PC-9 (cell line): ENCODE results near the gene NELL1. TPM values are rescaled to one million over a fixed set of nuclear protein-coding genes. Genes with fewer than 3 reads are reported as not detected.

Source experiments
- BruUV-seq: library from RNA; stranded (reverse); fragments of 400-500 nt; replicated peaks from 2 replicates; lab custom pipeline; 2021; lab: Mats Ljungman, UMichigan
- CTCF ChIA-PET: fragments of 300-600 bp; sonication (Branson Sonifier 250); formaldehyde crosslinking; loops from one replicate; lab custom pipeline; 2022; ENCODE audit warnings: antibody characterized with exemption; lab: Charles Lee
- POLR2A ChIA-PET: fragments of 300-600 bp; sonication (Branson Sonifier 250); formaldehyde crosslinking; loops from one replicate; lab custom pipeline; 2022; ENCODE audit warnings: antibody characterized with exemption; ENCODE audit not compliant: unreplicated experiment; lab: Charles Lee
- DNase-seq, 2 experiments: peaks; one replicate each; pipeline versions ENCODE4 v3.0.0 to v3.0.0-alpha.2; 2015 to 2022; ENCODE audit warnings: mixed read lengths in 1 of 2
- H2AFZ ChIP-seq: fragments of 200-600 bp; sonication (generic); 2 replicates; pipeline ENCODE4 v1.8.1; 2017; ENCODE audit warnings: antibody characterized with exemption
- H3F3A ChIP-seq: fragments of 200-600 bp; sonication (generic); 2 replicates; pipeline ENCODE4 v1.8.1; 2017; ENCODE audit warnings: antibody characterized with exemption, mild to moderate bottlenecking, low read depth; ENCODE audit not compliant: insufficient read depth
- H3K27ac ChIP-seq: fragments of 200-600 bp; sonication (generic); 2 replicates; pipeline ENCODE4 v1.6.1; 2016; ENCODE audit warnings: mixed run types
- H3K27me3 ChIP-seq: fragments of 200-600 bp; sonication (generic); 2 replicates; pipeline ENCODE4 v1.6.1; 2016; ENCODE audit warnings: low read depth, mixed run types; ENCODE audit not compliant: insufficient read depth
- H3K36me3 ChIP-seq: fragments of 200-600 bp; sonication (generic); 2 replicates; pipeline ENCODE4 v1.6.1; 2016; ENCODE audit warnings: low read depth, mixed run types
- H3K4me1 ChIP-seq: fragments of 200-600 bp; sonication (generic); replicated peaks from 2 replicates; pipeline ENCODE4 v1.6.1; 2016; ENCODE audit warnings: mixed run types; ENCODE audit not compliant: insufficient read depth
- H3K4me2 ChIP-seq: fragments of 200-600 bp; sonication (generic); 2 replicates; pipeline ENCODE4 v1.6.1; 2017; ENCODE audit warnings: mixed run types
- H3K4me3 ChIP-seq: fragments of 200-600 bp; sonication (generic); 2 replicates; pipeline ENCODE4 v1.6.1; 2016; ENCODE audit warnings: mixed run types
- H3K79me2 ChIP-seq: fragments of 200-600 bp; sonication (generic); 2 replicates; pipeline ENCODE4 v1.6.1; 2017; ENCODE audit warnings: low read depth, mixed run types
- H3K9me2 ChIP-seq: fragments of 200-600 bp; sonication (generic); 2 replicates; pipeline ENCODE4 v1.8.1; 2017; ENCODE audit warnings: mild to moderate bottlenecking; ENCODE audit not compliant: insufficient read depth
- H3K9me3 ChIP-seq: fragments of 200-600 bp; sonication (generic); 2 replicates; pipeline ENCODE4 v1.8.1; 2016; ENCODE audit warnings: low read depth; ENCODE audit not compliant: insufficient read depth
- H4K20me1 ChIP-seq: fragments of 200-600 bp; sonication (generic); 2 replicates; pipeline ENCODE4 v1.8.1; 2017; ENCODE audit not compliant: insufficient read depth
- CTCF ChIP-seq: fragments of 200-600 bp; sonication (generic); conservative IDR thresholded peaks from 2 replicates; pipeline ENCODE4 v1.6.1; 2017; ENCODE audit warnings: mixed run types, antibody characterized with exemption, mild to moderate bottlenecking, moderate library complexity
- EZH2 ChIP-seq: fragments of 200-600 bp; sonication (generic); IDR thresholded peaks from 2 replicates; pipeline ENCODE4 v1.8.0; 2017; ENCODE audit warnings: antibody characterized with exemption, low read depth
- intact Hi-C: fragments of 100-400 bp; cut with micrococcal nuclease; formaldehyde crosslinking; loops from one replicate; pipeline ENCODE4 v1.10.0; 2022; ENCODE audit not compliant: unreplicated experiment
- total RNA-seq: library from RNA; stranded (reverse); gene quantifications from 2 replicates; pipeline ENCODE4 v1.2.3, GENCODE V29; 2021

Gene NELL1
- total RNA-seq, 1 experiment from 2014 or later, result not detected

- H4K20me1 ChIP-seq, result no peaks in the 10 kb centered on the region
- no TSS peak for BruUV-seq
- H3K4me3 ChIP-seq, result no peak overlapping the region
- no peak overlapping the region for H3K4me2 ChIP-seq
- H3K27ac ChIP-seq, result no peak overlapping the region
- CTCF ChIA-PET, result no interaction called here
- no peaks in the 10 kb centered on the region for H3F3A ChIP-seq
- H3K4me1 ChIP-seq, result no peaks in the 10 kb centered on the region
- intact Hi-C loops, result no loop called here
- H3K27me3 ChIP-seq, result no peaks in the 10 kb centered on the region
- H3K79me2 ChIP-seq, result no peaks in the 10 kb centered on the region
- no peak overlapping the region for H2AFZ ChIP-seq
- TF ChIP-seq CTCF (no peak), EZH2 (no peak)
- no peaks in the 10 kb centered on the region for H3K9me2 ChIP-seq
- H3K36me3 ChIP-seq, result no peaks in the 10 kb centered on the region
- POLR2A ChIA-PET, result no interaction called here
- H3K9me3 ChIP-seq, result no peaks in the 10 kb centered on the region
- no peak for DNase-seq
Observed at GRCh38 chr11:21132146-21132720, 462.8 kb downstream of the NELL1 start.

- TF ChIP-seq EZH2 (no peak), CTCF (no peak)
- Histone ChIP-seq H3K79me2 (no peaks in the 10 kb centered on the region), H3F3A (no peaks in the 10 kb centered on the region), H3K36me3 (no peaks in the 10 kb centered on the region), H3K9me3 (no peaks in the 10 kb centered on the region), H3K27ac (no peak overlapping the region), H3K4me3 (no peak overlapping the region), H3K4me2 (no peak overlapping the region), H3K27me3 (no peaks in the 10 kb centered on the region), H3K4me1 (no peaks in the 10 kb centered on the region), H2AFZ (no peak overlapping the region), H3K9me2 (no peaks in the 10 kb centered on the region), H4K20me1 (no peaks in the 10 kb centered on the region)
- ChIA-PET CTCF (no interaction called here), POLR2A (no interaction called here)
- intact Hi-C loops, result no loop called here
- no TSS peak for BruUV-seq
- DNase-seq, result no peak
Observed at GRCh38 chr11:21133244-21133643, 463.9 kb downstream of the NELL1 start.

- H3F3A ChIP-seq, result no peaks in the 10 kb centered on the region
- no peak overlapping the region for H2AFZ ChIP-seq
- DNase-seq, result no peak
- no peaks in the 10 kb centered on the region for H4K20me1 ChIP-seq
- no peak overlapping the region for H3K27ac ChIP-seq
- no peak overlapping the region for H3K4me3 ChIP-seq
- intact Hi-C loops, result no loop called here
- no peaks in the 10 kb centered on the region for H3K27me3 ChIP-seq
- no peaks in the 10 kb centered on the region for H3K4me1 ChIP-seq
- ChIA-PET POLR2A (no interaction called here), CTCF (no interaction called here)
- no peak for TF ChIP-seq CTCF
- TF ChIP-seq EZH2, result no peak
- H3K9me2 ChIP-seq, result no peaks in the 10 kb centered on the region
- H3K36me3 ChIP-seq, result no peaks in the 10 kb centered on the region
- no peaks in the 10 kb centered on the region for H3K79me2 ChIP-seq
- H3K4me2 ChIP-seq, result no peak overlapping the region
- no TSS peak for BruUV-seq
- H3K9me3 ChIP-seq, result no peaks in the 10 kb centered on the region
Observed at GRCh38 chr11:21133722-21134121, 464.3 kb downstream of the NELL1 start.
